Measurements from ENCODE around the gene POT1.

The POT1 gene

GRCh38 chr7:124800386-124800785, 129.2 kb downstream of the POT1 start:
- DNase-seq: no peak

DNA sequence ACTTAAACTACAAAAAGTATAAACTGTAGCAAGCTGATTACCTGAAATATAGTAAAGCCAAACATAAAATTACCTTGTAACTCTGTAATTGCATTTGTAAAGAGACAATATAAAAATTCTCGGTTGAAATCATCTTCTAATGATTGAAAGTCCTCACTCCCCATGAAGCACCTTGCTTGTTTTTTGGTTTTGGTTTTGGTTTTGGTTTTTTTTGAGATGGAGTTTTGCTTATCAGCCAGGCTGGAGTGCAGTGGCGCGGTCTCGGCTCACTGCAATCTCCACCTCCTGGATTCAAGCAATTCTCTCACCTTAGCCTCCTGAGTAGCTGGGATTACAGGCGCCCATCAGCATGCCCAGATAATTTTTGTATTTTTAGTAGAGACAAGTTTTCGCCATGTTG, 130.2 kb downstream of the POT1 start:
- DNase-seq: no peak

GRCh38 chr7:124796771-124797170, 132.9 kb downstream of the POT1 start:
- DNase-seq: no peak

- no peak for DNase-seq
Observed at GRCh38 chr7:124792696-124793095, 136.9 kb downstream of the POT1 start.

DNA sequence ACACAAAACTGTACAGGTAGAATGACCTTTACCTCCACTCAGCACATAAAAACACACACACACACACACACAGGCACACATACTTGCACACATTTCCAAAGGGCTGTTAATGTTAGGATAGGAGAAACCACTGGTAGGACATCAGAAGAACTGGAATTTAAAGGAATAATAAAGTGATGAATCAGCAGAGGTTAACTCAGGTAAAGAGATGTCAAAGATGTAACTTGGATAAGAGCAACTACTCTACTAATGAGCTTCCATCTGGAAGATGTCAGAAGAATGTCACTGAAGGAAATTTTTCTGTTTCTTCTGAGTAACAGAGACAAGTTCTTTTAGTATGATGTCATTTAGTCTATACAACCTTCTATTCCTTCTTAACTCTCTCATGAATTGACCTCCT, 137.6 kb downstream of the POT1 start:
- DNase-seq: no peak

DNA sequence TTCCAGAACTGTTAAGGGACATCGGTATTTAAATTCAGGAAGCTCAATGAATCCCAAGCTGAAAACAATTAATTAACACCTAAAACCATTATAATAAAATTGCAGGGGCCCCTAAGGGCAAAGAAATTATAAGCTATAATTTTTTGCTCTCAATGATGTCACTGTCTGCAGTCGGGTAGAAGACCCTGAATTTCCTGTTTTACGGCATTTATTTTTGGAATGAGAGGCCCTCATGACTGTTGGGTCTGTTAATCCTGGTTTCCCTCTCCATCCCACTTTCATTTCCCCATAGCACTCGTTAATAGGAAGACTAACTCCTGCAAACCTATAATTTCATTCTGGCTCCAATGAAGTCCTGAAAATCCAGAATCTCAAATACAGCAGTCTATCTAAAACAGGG, 138.2 kb downstream of the POT1 start:
- peak; percentile 21 for DNase-seq

DNA sequence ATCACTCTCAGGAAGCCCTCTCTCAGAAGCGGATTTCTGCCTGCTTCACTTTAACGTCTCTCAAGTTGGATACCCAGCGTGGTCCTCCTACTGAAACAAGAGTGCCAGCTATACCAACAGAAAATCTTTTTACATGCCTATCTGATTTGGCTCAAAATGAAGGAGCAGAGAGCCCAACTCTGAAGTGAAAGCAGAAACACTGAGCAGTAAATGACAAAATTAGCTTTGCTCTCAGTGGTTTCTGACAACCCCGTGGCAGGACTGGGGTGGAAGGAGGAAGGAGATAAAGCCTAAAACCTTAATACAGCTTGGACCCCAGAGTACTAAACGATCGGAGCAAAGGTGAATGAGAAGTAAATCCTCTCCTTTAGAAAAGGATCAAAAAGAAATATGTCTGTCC, 139.0 kb downstream of the POT1 start:
- DNase-seq: no peak

DNA sequence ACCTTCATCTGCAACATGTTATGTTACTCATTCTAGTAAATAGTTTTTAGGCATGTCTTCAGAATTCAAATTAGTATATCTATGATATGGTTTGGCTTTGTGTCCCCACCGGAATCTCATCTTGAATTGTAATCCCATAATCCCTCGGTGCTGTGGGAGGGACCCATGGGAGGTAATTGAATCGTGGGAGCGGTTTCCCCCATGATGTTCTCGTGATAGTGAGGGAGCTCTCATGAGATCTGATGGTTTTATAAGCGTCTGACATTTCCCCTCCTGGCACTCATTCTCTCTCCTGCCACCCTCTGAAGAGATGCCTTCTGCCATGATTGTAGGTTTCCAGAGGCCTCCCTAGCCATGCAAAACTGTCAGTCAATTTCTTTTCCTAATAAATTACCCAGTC, 143.6 kb downstream of the POT1 start:
- DNase-seq: no peak

GRCh38 chr7:124784879-124785818, 144.5 kb downstream of the POT1 start:
- DNase-seq: no peak

DNA sequence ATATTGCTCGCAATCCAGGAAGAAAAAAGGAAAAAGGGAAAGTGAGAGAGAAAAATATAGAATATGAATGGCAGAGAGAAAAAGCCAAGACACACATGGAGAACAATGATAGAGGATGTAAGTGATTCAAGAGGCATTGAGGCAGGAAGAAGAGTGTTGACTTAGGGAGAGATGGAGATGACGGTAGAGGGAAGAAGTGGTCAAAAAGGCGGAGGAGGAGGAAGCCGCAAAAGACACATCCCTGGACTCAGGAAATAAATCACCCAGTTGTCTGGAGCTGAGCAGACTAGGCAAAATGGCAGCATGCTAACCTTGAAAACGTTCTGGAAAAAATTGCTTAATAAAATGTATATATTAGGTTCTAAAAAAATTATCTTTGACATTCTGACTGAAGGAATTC, 146.4 kb downstream of the POT1 start:
- DNase-seq: no peak

- DNase-seq: peak; percentile 13
Observed at GRCh38 chr7:124781907-124782734, 147.5 kb downstream of the POT1 start.

GRCh38 chr7:124781418-124781817, 148.2 kb downstream of the POT1 start:
- no peak for DNase-seq

DNA sequence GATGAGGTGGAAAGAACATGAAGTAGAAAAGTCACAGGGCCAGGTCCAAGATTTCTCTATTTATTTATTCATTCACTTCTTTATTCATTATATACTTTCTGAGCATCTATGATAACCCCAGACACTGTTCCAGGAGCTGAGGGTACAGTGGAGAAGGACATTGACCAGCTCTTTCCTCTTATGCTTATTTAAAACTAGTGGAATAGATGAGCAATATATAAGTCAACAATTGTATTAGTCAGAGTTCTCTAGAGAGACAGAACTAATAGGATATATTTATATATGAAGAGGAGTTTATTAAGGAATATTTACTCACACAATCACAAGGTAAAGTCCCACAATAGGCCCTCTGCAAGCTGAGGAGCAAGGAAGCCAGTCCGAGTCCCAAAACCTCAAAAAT, 149.0 kb downstream of the POT1 start:
- no peak for DNase-seq

- no peak for DNase-seq
Observed at GRCh38 chr7:124780056-124780455, 149.6 kb downstream of the POT1 start.

DNA sequence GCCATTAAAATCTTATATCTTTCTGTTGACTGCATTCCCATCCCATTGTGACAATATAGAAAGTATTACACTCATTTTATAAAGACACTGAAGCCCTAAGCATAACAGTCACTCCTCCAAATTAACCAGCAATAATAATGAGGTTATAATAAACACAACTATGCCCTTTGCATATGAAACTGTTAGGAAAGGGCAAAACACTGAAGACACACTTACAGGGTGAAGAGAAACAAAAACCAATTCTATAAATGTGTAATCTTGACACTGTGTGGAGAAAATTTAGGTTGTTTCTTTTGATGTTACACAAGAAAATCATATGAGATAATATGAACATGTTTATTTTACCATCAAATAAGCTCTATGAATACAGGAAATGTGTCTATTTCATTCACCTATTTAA, 150.0 kb downstream of the POT1 start:
- no peak for DNase-seq

- DNase-seq: no peak
Observed at GRCh38 chr7:124779194-124779593, 150.4 kb downstream of the POT1 start.

GRCh38 chr7:124777268-124777667, 152.4 kb downstream of the POT1 start:
- DNase-seq: no peak

DNA sequence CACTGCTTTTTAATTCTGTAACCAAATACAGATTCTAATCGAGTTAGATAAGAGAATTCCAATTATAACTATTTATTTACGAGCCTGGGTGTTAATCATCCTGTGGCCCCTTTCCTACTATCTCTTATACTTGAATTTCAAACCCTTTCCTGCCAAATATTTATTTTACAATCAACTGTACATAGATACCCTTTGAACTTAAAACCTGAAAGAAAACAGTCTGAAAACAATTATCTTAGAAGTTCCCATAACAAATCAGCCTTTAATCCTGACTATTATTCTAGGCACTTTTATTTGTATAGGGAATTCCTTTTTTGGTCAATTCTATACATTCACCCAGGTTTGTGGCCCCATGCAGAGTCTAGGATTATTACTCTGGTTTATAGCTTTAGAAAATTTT, 153.5 kb downstream of the POT1 start:
- no peak for DNase-seq

- DNase-seq: no peak
Observed at GRCh38 chr7:124775422-124775821, 154.2 kb downstream of the POT1 start.

DNA sequence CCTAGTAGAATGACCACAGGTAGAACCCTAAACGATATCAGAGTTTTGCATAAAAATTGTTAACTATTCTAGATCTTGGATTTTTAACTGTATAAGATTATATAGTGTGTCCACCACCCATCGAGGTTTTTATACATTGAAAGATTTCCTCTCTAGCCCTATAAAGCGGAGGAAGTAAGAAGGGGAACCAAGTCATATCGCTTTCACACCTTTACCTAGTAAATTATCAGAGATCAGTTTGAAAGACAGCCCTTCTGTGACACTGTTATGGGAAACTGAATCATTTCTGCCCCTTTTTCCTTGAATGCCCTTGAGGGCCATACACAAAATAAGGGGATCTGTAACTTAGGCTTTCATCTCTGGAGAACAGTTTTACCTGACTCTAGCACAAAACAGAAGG, 155.7 kb downstream of the POT1 start:
- DNase-seq: no peak

GRCh38 chr7:124773339-124773738, 156.3 kb downstream of the POT1 start:
- no peak for DNase-seq

Measured in NCI-H1048 (cell line).